Measurements from ENCODE around the gene PIAS4. TPM values are rescaled to one million over a fixed set of nuclear protein-coding genes. Genes with fewer than 3 reads are reported as not detected.

Gene PIAS4
- total and polyA plus RNA-seq, 2 of the 13 experiments (the other 11 are each of a cell fraction or from before 2014, with no cell fraction given): 9.0 to 20.1 TPM

GRCh38 chr19:3970808-3971598, 36.5 kb upstream of the PIAS4 start, which contains the start of gene DAPK3 (continued):
- 0 out of 2 replicates have a peak, but pooled peaks have one; percentile 38 for TF ChIP-seq RXRA (CRISPR knock-in tag; IDR thresholded peaks at IDR 0.05)
- TF ChIP-seq ZNF761 (CRISPR knock-in tag; conservative IDR thresholded peaks at IDR 0.05): no peak
- no peak for TF ChIP-seq ZBTB7B (CRISPR knock-in tag; IDR thresholded peaks at IDR 0.05)
- 0 out of 2 replicates have a peak, but pooled peaks have one; percentile 13 for TF ChIP-seq MNT (IDR thresholded peaks at IDR 0.05)
- no peak for TF ChIP-seq FLYWCH1 (CRISPR knock-in tag; IDR thresholded peaks at IDR 0.05)
- TF ChIP-seq KLF9 (CRISPR knock-in tag; IDR thresholded peaks at IDR 0.05; ENCODE audit: low read depth): no peak
- no peak for TF ChIP-seq ATRX (CRISPR knock-in tag; IDR thresholded peaks at IDR 0.05; ENCODE audit: borderline replicate concordance)
- peak; percentile 31; the same call in 1 of the 2 replicates for TF ChIP-seq ARID5B (CRISPR knock-in tag; IDR thresholded peaks at IDR 0.05)
- TF ChIP-seq ZNF24 (IDR thresholded peaks at IDR 0.05): no peak
- no peak for TF ChIP-seq HOXA5 (CRISPR knock-in tag; IDR thresholded peaks at IDR 0.05)
- TF ChIP-seq, protein P1, sequence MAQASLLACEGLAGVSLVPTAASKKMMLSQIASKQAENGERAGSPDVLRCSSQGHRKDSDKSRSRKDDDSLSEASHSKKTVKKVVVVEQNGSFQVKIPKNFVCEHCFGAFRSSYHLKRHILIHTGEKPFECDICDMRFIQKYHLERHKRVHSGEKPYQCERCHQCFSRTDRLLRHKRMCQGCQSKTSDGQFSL (CRISPR knock-in tag; IDR thresholded peaks at IDR 0.05): no peak
- TF ChIP-seq ZNF18 (CRISPR knock-in tag; IDR thresholded peaks at IDR 0.05; ENCODE audit: insufficient replicate concordance): no peak
- TF ChIP-seq ZNF598 (CRISPR knock-in tag; IDR thresholded peaks at IDR 0.05; ENCODE audit: borderline replicate concordance): peak; percentile 42; the same call in 1 of the 2 replicates
- TF ChIP-seq TBX3 (IDR thresholded peaks at IDR 0.05; ENCODE audit: borderline replicate concordance): peak; percentile 88

Measured in HepG2 (cell line).